ENCODE results near the gene DNER.

The DNER gene

DNA sequence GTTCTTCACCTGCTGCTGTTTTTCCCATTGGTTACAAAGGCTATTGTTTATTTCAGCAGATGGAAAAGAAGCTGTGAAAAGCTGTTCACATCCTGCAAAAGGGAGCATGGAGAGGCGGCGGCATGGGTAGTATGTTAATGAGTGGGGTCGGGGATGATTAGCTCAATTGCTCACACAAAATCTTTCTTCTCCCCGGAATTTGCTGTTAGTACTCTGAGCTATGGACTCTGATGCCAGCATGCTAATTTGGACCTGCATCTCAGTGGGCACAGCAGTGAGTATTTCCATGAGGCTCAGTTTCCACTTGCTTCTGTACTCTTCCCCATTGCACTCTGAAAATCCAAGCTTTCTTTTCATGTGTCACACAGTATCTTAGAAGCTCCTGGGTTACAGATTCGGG is 61.6 kb downstream of the DNER start:
- no peak for DNase-seq (ENCODE audit: extremely low read depth, insufficient read length)
- Histone ChIP-seq H3K27me3 (replicated peaks; ENCODE audit: control insufficient read depth, insufficient read depth, low read length) (no peaks in the 10 kb centered on the region; the same call in 1 of the 2 replicates), H3K36me3 (ENCODE audit: control insufficient read depth, insufficient read depth, low read length) (no peaks in the 10 kb centered on the region), H3K4me3 (replicated peaks; ENCODE audit: low read depth, low read length) (no peak overlapping the region)
- TF ChIP-seq, protein P1, sequence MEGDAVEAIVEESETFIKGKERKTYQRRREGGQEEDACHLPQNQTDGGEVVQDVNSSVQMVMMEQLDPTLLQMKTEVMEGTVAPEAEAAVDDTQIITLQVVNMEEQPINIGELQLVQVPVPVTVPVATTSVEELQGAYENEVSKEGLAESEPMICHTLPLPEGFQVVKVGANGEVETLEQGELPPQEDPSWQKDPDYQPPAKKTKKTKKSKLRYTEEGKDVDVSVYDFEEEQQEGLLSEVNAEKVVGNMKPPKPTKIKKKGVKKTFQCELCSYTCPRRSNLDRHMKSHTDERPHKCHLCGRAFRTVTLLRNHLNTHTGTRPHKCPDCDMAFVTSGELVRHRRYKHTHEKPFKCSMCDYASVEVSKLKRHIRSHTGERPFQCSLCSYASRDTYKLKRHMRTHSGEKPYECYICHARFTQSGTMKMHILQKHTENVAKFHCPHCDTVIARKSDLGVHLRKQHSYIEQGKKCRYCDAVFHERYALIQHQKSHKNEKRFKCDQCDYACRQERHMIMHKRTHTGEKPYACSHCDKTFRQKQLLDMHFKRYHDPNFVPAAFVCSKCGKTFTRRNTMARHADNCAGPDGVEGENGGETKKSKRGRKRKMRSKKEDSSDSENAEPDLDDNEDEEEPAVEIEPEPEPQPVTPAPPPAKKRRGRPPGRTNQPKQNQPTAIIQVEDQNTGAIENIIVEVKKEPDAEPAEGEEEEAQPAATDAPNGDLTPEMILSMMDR (IDR thresholded peaks at IDR 0.05; ENCODE audit: insufficient read depth, low read length, poor library complexity, severe bottlenecking): no peak

DNA sequence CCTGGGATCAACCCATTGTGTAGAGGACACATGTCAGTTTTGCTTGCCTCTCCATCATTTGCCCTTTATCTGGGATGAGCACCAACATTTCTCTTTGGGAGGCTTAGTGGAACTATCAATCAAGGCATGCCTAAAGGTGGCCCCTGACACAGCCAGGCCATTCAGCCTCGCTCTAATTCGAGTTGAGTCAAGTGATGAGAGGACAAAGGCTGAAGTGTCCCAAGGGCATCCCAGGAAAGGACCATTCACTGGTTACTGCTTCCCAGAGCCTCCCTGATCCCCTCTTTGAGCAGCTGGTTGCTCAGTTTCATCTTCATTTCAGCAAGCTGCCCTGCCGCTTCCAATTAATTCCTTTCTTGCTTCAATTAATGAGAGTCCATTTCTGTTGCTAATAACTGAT is 63.5 kb downstream of the DNER start:
- H3K27me3 ChIP-seq (replicated peaks; ENCODE audit: control insufficient read depth, insufficient read depth, low read length): no peaks in the 10 kb centered on the region; the same call in 1 of the 2 replicates
- TF ChIP-seq, protein P1 (IDR thresholded peaks at IDR 0.05; ENCODE audit: insufficient read depth, low read length, poor library complexity, severe bottlenecking): no peak
- H3K4me3 ChIP-seq (replicated peaks; ENCODE audit: low read depth, low read length): no peak overlapping the region
- H3K36me3 ChIP-seq (ENCODE audit: control insufficient read depth, insufficient read depth, low read length): no peaks in the 10 kb centered on the region
- DNase-seq (ENCODE audit: extremely low read depth, insufficient read length): no peak

DNA sequence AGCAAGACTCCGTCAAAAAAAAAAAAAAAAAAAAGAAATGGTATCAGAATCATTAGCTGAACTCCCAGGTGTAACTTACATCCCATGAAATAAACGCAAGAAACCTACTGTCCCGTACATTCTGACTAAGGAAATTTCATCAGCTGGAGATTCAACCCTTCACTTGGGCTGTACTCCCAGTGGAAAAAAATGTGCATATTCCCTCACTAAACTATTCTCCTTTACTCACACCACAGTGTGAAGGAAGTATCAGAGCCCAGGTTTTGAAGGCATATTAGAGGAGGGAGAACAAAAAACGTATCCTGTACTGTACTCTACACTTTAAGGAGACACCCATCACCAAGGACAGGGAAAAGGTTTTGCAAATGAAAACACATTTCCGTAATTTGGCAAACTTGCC is 64.3 kb downstream of the DNER start:
- H3K27me3 ChIP-seq (replicated peaks; ENCODE audit: control insufficient read depth, insufficient read depth, low read length): no peaks in the 10 kb centered on the region; the same call in 1 of the 2 replicates
- H3K4me3 ChIP-seq (replicated peaks; ENCODE audit: low read depth, low read length): no peak overlapping the region
- TF ChIP-seq, protein P1 (IDR thresholded peaks at IDR 0.05; ENCODE audit: insufficient read depth, low read length, poor library complexity, severe bottlenecking): no peak
- H3K36me3 ChIP-seq (ENCODE audit: control insufficient read depth, insufficient read depth, low read length): no peaks in the 10 kb centered on the region
- DNase-seq (ENCODE audit: extremely low read depth, insufficient read length): no peak

DNA sequence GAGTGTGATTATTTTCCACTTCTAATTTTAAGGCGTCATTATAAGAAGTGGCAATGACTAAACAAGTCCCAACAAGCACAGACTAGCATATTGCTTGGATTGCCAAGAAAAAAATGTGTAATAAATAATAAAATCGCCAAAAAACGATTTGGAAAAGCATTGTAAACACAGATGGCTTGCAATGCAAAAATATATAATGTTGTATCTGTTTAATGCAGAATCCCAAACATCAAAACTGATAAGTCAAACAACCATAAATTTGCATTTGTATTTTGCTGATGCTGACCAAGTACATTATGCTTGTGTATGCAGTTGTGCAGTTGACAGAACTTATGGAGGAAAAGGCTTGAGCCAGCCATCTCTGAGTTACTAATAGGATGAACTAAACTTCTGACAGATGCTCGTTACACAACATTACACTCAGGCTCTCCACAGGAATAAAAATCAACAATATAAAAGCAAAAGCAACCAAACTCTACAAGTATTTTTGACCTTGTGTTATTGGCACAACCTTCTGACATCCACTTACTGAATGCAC is 68.1 kb downstream of the DNER start:
- no peak for DNase-seq (ENCODE audit: extremely low read depth, insufficient read length)
- TF ChIP-seq, protein P1 (IDR thresholded peaks at IDR 0.05; ENCODE audit: insufficient read depth, low read length, poor library complexity, severe bottlenecking): no peak
- Histone ChIP-seq H3K27me3 (replicated peaks; ENCODE audit: control insufficient read depth, insufficient read depth, low read length) (no peaks in the 10 kb centered on the region), H3K36me3 (ENCODE audit: control insufficient read depth, insufficient read depth, low read length) (no peaks in the 10 kb centered on the region), H3K4me3 (replicated peaks; ENCODE audit: low read depth, low read length) (no peak overlapping the region)

DNA sequence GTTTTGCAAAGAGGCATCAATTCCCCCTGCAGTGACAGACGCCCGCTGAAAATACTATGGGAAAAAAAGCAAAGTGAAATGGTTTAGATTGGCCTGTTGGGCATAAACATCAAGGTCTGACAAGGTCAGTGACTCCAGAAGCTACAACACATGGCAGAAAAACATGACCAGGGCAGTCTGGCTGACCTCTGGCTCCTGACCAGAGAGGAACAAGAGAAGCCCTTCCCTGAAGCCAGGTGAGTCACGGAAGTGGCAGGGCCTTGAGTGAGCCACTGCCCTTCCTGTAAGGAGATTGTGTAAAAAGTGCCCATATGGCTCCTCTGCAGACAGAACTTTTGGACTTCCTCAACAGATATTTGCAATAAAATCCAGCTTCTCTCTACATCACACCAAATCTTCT is 72.0 kb downstream of the DNER start:
- H3K27me3 ChIP-seq (replicated peaks; ENCODE audit: control insufficient read depth, insufficient read depth, low read length): no peaks in the 10 kb centered on the region
- H3K36me3 ChIP-seq (ENCODE audit: control insufficient read depth, insufficient read depth, low read length): no peaks in the 10 kb centered on the region
- TF ChIP-seq, protein P1 (IDR thresholded peaks at IDR 0.05; ENCODE audit: insufficient read depth, low read length, poor library complexity, severe bottlenecking): no peak
- DNase-seq (ENCODE audit: extremely low read depth, insufficient read length): no peak
- H3K4me3 ChIP-seq (replicated peaks; ENCODE audit: low read depth, low read length): no peak overlapping the region

DNA sequence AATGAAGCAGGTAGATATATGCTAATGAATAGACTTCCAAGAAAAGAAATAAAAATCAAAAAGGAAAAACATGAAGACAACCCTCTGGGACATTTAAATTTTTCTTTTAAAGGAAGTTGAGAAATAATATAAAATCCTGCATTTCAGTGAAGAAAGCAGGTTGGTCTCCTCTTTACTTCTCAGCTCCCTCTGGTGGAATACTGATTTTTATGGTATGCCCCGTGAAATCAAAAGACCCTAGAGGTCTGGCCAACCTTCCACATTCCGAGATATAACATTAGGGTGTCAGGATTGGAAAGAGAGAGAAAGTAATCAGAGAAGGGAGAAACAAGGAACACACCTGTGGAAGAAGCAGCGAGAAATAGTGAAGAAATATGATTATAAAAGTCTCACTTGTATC is 72.7 kb downstream of the DNER start:
- Histone ChIP-seq H3K27me3 (replicated peaks; ENCODE audit: control insufficient read depth, insufficient read depth, low read length) (no peaks in the 10 kb centered on the region), H3K4me3 (replicated peaks; ENCODE audit: low read depth, low read length) (no peak overlapping the region), H3K36me3 (ENCODE audit: control insufficient read depth, insufficient read depth, low read length) (no peaks in the 10 kb centered on the region)
- DNase-seq (ENCODE audit: extremely low read depth, insufficient read length): no peak
- TF ChIP-seq, protein P1 (IDR thresholded peaks at IDR 0.05; ENCODE audit: insufficient read depth, low read length, poor library complexity, severe bottlenecking): no peak

All from GM06990 (cell line).